Measurements from ENCODE around the gene TMEM144. TPM values are rescaled to one million over a fixed set of nuclear protein-coding genes. Genes with fewer than 3 reads are reported as not detected.
"Not testable (repeated sequence)": the region's sequence is repeated elsewhere in the genome, so short reads cannot be mapped to it uniquely, and the experiment has no call there.

TMEM144 gene
- total and polyA plus RNA-seq, 2 experiments from 2014 or later: 1.6 to 2.4 TPM

DNA sequence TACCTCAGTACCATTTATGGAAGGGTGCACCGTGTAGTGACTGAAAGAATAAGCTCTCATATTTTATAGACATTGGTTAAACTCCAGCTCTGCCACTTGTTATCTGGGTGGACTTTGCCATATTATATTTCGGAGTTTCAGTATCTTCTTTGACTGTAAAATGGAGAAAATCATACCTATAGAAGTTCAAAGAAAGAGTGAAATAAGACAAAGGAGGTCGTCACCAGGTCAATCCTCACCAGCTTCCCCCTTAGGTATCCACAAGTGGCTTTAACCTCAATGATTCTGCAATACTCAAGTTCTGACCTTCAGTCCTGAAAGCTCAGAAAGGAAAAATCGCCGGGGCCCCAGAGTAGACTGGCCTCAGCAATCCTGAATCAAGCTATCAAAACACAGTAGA lies 64.3 kb downstream of the TMEM144 start:
- H3K4me2 ChIP-seq (ENCODE audit: unreplicated experiment): no peak overlapping the region
- no peaks in the 10 kb centered on the region for H3K79me2 ChIP-seq (ENCODE audit: insufficient read depth)
- H2AFZ ChIP-seq: no peak overlapping the region
- H3K4me1 ChIP-seq (ENCODE audit: insufficient read depth): peaks cover 8% of the 10 kb centered on the region
- H3K9me2 ChIP-seq (ENCODE audit: insufficient read depth): no peaks in the 10 kb centered on the region; the same call in 1 of the 2 replicates
- no peak for DNase-seq
- H3K9ac ChIP-seq: no peak overlapping the region
- no peaks in the 10 kb centered on the region for H3K9me3 ChIP-seq (ENCODE audit: low read depth)
- H3K27ac ChIP-seq: no peak overlapping the region
- in situ Hi-C loops (cut with MboI): no loop called here
- 0 out of 2 replicates have a peak, but pooled peaks cover 3% of the 10 kb centered on the region for H3F3A ChIP-seq (ENCODE audit: insufficient read depth)
- no peaks in the 10 kb centered on the region for H4K20me1 ChIP-seq (ENCODE audit: insufficient read depth)
- H3K27me3 ChIP-seq (replicated peaks; ENCODE audit: insufficient read depth): no peaks in the 10 kb centered on the region
- H3K4me3 ChIP-seq: no peak overlapping the region
- 83 to 89% methylated on average over 5 of the region's 5 CpGs for WGBS, 2 experiments (ENCODE audit: low coverage in 1 of 2, low lambda C conversion rate in 2 of 2, missing lambda C conversion rate in 2 of 2)
- no peaks in the 10 kb centered on the region for H3K36me3 ChIP-seq (ENCODE audit: low read depth)
- TF ChIP-seq EZH2phosphoT487 (IDR thresholded peaks at IDR 0.05; ENCODE audit: insufficient read depth, low read depth): no peak
- TF ChIP-seq EZH2 (IDR thresholded peaks at IDR 0.05; ENCODE audit: insufficient read depth, poor library complexity, severe bottlenecking): no peak

DNA sequence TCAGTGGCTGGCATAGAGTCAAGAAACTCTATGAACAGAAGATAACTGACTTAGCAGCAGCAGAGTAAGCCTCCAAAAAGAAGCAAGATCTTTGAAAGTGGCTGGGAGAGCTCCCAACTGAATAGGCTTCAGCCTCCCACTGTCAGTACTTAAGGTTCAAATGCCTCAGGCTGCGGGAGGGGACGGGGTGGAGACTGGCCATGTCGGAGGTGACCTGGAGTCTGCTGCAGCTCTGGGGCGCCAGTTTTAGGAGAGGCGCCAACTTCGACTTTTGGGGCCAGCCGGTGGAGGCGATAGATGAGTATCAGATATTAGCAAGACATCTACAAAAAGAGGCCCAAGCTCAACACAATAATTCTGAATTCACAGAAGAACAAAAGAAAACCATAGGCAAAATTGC lies 67.3 kb downstream of the TMEM144 start:
- Histone ChIP-seq H3K9me2 (ENCODE audit: insufficient read depth) (no peaks in the 10 kb centered on the region; the same call in 1 of the 2 replicates), H4K20me1 (ENCODE audit: insufficient read depth) (no peaks in the 10 kb centered on the region), H3K9me3 (ENCODE audit: low read depth) (no peaks in the 10 kb centered on the region), H3K79me2 (ENCODE audit: insufficient read depth) (no peaks in the 10 kb centered on the region), H2AFZ (no peak overlapping the region), H3F3A (ENCODE audit: insufficient read depth) (peaks cover 14% of the 10 kb centered on the region; the same call in 1 of the 2 replicates), H3K27me3 (replicated peaks; ENCODE audit: insufficient read depth) (no peaks in the 10 kb centered on the region), H3K4me3 (no peak overlapping the region), H3K4me2 (ENCODE audit: unreplicated experiment) (no peak overlapping the region), H3K4me1 (ENCODE audit: insufficient read depth) (peaks cover 22% of the 10 kb centered on the region), H3K9ac (no peak overlapping the region), H3K36me3 (ENCODE audit: low read depth) (no peaks in the 10 kb centered on the region), H3K27ac (no peak overlapping the region)
- WGBS, 2 experiments (ENCODE audit: low coverage in 1 of 2, low lambda C conversion rate in 2 of 2, missing lambda C conversion rate in 2 of 2): 98% methylated on average over 8 of the region's 8 CpGs
- DNase-seq: no peak
- in situ Hi-C loops (cut with MboI): no loop called here
- TF ChIP-seq EZH2phosphoT487 (IDR thresholded peaks at IDR 0.05; ENCODE audit: insufficient read depth, low read depth) (no peak), EZH2 (IDR thresholded peaks at IDR 0.05; ENCODE audit: insufficient read depth, poor library complexity, severe bottlenecking) (no peak)

DNA sequence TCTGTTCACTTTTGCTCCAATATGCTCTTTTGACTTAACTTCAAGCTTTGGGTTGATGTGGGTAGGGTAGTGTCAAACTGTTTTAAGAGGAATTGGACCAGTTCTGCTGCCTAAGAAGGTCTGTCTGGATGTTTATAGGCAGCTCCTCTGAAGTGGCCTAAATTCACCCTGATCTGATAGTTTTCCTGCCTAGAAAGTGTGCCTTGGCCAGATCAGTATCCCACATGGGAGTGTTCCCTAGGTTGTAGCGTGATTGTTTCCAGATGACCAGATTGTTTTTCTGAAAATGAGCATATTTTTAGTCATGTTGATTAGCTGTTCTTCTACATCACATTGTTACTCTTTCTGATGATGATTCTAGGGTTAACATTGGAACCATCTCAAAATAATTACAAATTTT lies 68.8 kb downstream of the TMEM144 start:
- H3K4me3 ChIP-seq; H3K79me2 ChIP-seq (ENCODE audit: insufficient read depth); H3K9me3 ChIP-seq (ENCODE audit: low read depth); H4K20me1 ChIP-seq (ENCODE audit: insufficient read depth); H3K9ac ChIP-seq; H3K27me3 ChIP-seq (replicated peaks; ENCODE audit: insufficient read depth); H3K27ac ChIP-seq; H3K9me2 ChIP-seq (ENCODE audit: insufficient read depth); in situ Hi-C loops (cut with MboI); H3K36me3 ChIP-seq (ENCODE audit: low read depth): not testable (repeated sequence)
- DNase-seq: peak; percentile 23
- Histone ChIP-seq H3K4me1 (ENCODE audit: insufficient read depth) (peaks cover 24% of the 10 kb centered on the region), H3K4me2 (ENCODE audit: unreplicated experiment) (peak overlapping the region; percentile 13), H3F3A (ENCODE audit: insufficient read depth) (peaks cover 14% of the 10 kb centered on the region; the same call in 1 of the 2 replicates), H2AFZ (peak overlapping the region; percentile 13; the same call in 1 of the 2 replicates)
- 29 to 48% methylated on average over 1 of the region's 1 CpG for WGBS, 2 experiments (ENCODE audit: low coverage in 1 of 2, low lambda C conversion rate in 2 of 2, missing lambda C conversion rate in 2 of 2)

DNA sequence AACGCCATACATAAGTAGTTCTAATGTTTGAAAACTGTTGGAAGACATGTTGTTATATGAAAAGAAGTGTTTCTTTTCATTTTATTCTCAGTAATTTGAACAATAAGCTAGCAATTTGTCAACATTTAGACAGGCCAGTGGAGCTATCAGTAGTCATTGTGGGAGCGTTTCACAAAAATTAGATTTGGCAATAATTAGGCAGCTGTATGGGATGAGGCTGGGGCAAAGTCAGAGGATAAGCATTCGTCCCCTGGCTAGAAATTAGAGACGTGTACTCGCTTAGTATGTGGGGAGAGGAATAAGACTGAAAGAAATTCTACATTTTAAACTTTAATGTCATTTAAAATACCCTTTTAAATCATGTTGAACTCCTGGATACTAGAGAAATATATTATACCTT lies 70.6 kb downstream of the TMEM144 start:
- H3K9me3 ChIP-seq (ENCODE audit: low read depth): no peaks in the 10 kb centered on the region
- peak; percentile 34 for DNase-seq
- no peak overlapping the region for H3K4me2 ChIP-seq (ENCODE audit: unreplicated experiment)
- H3F3A ChIP-seq (ENCODE audit: insufficient read depth): peaks cover 14% of the 10 kb centered on the region; the same call in 1 of the 2 replicates
- WGBS, 2 experiments (ENCODE audit: low coverage in 1 of 2, low lambda C conversion rate in 2 of 2, missing lambda C conversion rate in 2 of 2): 65 to 75% methylated on average over 5 of the region's 5 CpGs
- H3K27ac ChIP-seq: no peak overlapping the region
- in situ Hi-C loops (cut with MboI): no loop called here
- H3K27me3 ChIP-seq (replicated peaks; ENCODE audit: insufficient read depth): no peaks in the 10 kb centered on the region
- H3K9ac ChIP-seq: no peak overlapping the region
- H3K36me3 ChIP-seq (ENCODE audit: low read depth): no peaks in the 10 kb centered on the region
- peaks cover 24% of the 10 kb centered on the region for H3K4me1 ChIP-seq (ENCODE audit: insufficient read depth)
- no peaks in the 10 kb centered on the region for H3K9me2 ChIP-seq (ENCODE audit: insufficient read depth)
- H4K20me1 ChIP-seq (ENCODE audit: insufficient read depth): no peaks in the 10 kb centered on the region
- no peak for TF ChIP-seq EZH2phosphoT487 (IDR thresholded peaks at IDR 0.05; ENCODE audit: insufficient read depth, low read depth)
- TF ChIP-seq EZH2 (IDR thresholded peaks at IDR 0.05; ENCODE audit: insufficient read depth, poor library complexity, severe bottlenecking): no peak
- H3K79me2 ChIP-seq (ENCODE audit: insufficient read depth): no peaks in the 10 kb centered on the region
- no peak overlapping the region for H3K4me3 ChIP-seq
- 0 out of 2 replicates have a peak overlapping the region, but pooled peaks have one; percentile 12 for H2AFZ ChIP-seq

DNA sequence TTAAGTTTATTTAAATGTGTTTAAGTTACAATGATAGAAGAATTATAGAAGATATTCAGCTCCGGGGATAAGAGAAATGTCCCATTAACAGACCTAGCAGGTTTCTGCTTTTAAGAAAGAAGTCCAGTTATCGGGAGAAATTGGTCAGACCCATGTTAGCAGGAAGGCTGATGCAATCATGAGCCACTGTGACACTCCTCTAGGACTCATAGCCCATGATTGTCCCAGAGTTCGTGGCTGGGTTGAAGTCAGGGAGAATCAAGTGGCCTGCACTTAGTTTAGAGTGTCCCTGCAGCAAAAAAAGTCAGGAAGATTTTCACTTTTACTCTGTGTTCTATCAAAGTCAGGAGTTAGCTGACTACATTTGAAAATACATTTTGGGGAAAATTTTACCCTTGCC lies 72.0 kb downstream of the TMEM144 start:
- WGBS, 2 experiments (ENCODE audit: low coverage in 1 of 2, low lambda C conversion rate in 2 of 2, missing lambda C conversion rate in 2 of 2): 29 to 34% methylated on average over 3 of the region's 3 CpGs
- no peaks in the 10 kb centered on the region for H3K36me3 ChIP-seq (ENCODE audit: low read depth)
- peak overlapping the region; percentile 71 for H2AFZ ChIP-seq
- H3K27me3 ChIP-seq (replicated peaks; ENCODE audit: insufficient read depth): no peaks in the 10 kb centered on the region
- no peaks in the 10 kb centered on the region for H3K9me3 ChIP-seq (ENCODE audit: low read depth)
- peak overlapping the region; percentile 1; the same call in 1 of the 2 replicates for H3K27ac ChIP-seq
- peak overlapping the region; percentile 4 for H3K4me2 ChIP-seq (ENCODE audit: unreplicated experiment)
- in situ Hi-C loops (cut with MboI): no loop called here
- H4K20me1 ChIP-seq (ENCODE audit: insufficient read depth): no peaks in the 10 kb centered on the region
- TF ChIP-seq EZH2phosphoT487 (IDR thresholded peaks at IDR 0.05; ENCODE audit: insufficient read depth, low read depth): no peak
- no peak for TF ChIP-seq EZH2 (IDR thresholded peaks at IDR 0.05; ENCODE audit: insufficient read depth, poor library complexity, severe bottlenecking)
- peaks cover 14% of the 10 kb centered on the region; the same call in 1 of the 2 replicates for H3F3A ChIP-seq (ENCODE audit: insufficient read depth)
- no peaks in the 10 kb centered on the region for H3K79me2 ChIP-seq (ENCODE audit: insufficient read depth)
- H3K4me3 ChIP-seq: no peak overlapping the region
- H3K4me1 ChIP-seq (ENCODE audit: insufficient read depth): peaks cover 34% of the 10 kb centered on the region
- no peaks in the 10 kb centered on the region for H3K9me2 ChIP-seq (ENCODE audit: insufficient read depth)
- peak; percentile 70 for DNase-seq
- no peak overlapping the region; the same call in 1 of the 2 replicates for H3K9ac ChIP-seq

All from GM23248 (cell line).